DND-41 (cell line): Measurements from ENCODE around the gene ATP6V1C2.

Experiments used
- CTCF ChIP-seq: IDR thresholded peaks from 2 replicates; pipeline ENCODE4 v1.5.1; 2012; ENCODE audit warnings: borderline replicate concordance, low read length, moderate library complexity, mild to moderate bottlenecking; ENCODE audit not compliant: poor library complexity, severe bottlenecking; ENCODE audit errors: extremely low read depth
- EZH2 ChIP-seq: IDR thresholded peaks from 3 replicates; pipeline ENCODE4 v1.6.1; 2012; ENCODE audit warnings: borderline replicate concordance, low read depth, mild to moderate bottlenecking, moderate library complexity, low read length, inconsistent platforms; ENCODE audit not compliant: severe bottlenecking

- TF ChIP-seq CTCF (no peak), EZH2 (no peak)
Measured at GRCh38 chr2:10675131-10675530, 46.3 kb upstream of the ATP6V1C2 start.
